Fibroblast of lung (primary cell): ENCODE data around the gene GAS5.

ENCODE experiments used
- CTCF ChIP-seq, 2 donors: IDR thresholded peaks in 1 of 2; conservative IDR thresholded peaks in 1 of 2; 1 replicate in 1 of 2; 2 replicates in 1 of 2; pipeline ENCODE4 v1.5.1; 2011 to 2012; ENCODE audit warnings: low read length in 2 of 2, control low read depth in 1 of 2, inconsistent platforms in 1 of 2, low read depth in 1 of 2, mild to moderate bottlenecking in 1 of 2
- EZH2 ChIP-seq: IDR thresholded peaks from 2 replicates; pipeline ENCODE4 v1.5.1; 2012; ENCODE audit warnings: low read length, control low read depth, mild to moderate bottlenecking; ENCODE audit errors: missing control alignments

- no peak for TF ChIP-seq CTCF (conservative IDR thresholded peaks at IDR 0.05 in 1 of 2, IDR thresholded peaks at IDR 0.05 in 1 of 2; ENCODE audit: low read depth in 1 of 2, low read length in 2 of 2)
- no peak for TF ChIP-seq EZH2
Observed at GRCh38 chr1:173868266-173869020, 654 bp upstream of the GAS5 start, which contains the start of gene ZBTB37.
